IPS-15b (cell line): ENCODE measurements around the gene SERINC5.

Experiments
- H3K27me3 ChIP-seq: one replicate; pipeline ENCODE4 v1.6.1; 2013; ENCODE audit warnings: low read length; ENCODE audit not compliant: control insufficient read depth, insufficient read depth
- H3K36me3 ChIP-seq: one replicate; pipeline ENCODE4 v1.6.1; 2013; ENCODE audit warnings: low read length; ENCODE audit not compliant: control insufficient read depth, insufficient read depth
- H3K4me1 ChIP-seq: one replicate; pipeline ENCODE4 v1.6.1; 2013; ENCODE audit warnings: mild to moderate bottlenecking, low read length; ENCODE audit not compliant: control insufficient read depth, insufficient read depth
- H3K4me3 ChIP-seq: one replicate; pipeline ENCODE4 v1.5.1; 2013; ENCODE audit warnings: low read depth, low read length
- H3K9ac ChIP-seq: one replicate; pipeline ENCODE4 v1.6.1; 2013; ENCODE audit warnings: low read depth, mild to moderate bottlenecking, low read length
- H3K9me3 ChIP-seq: one replicate; pipeline ENCODE4 v1.6.1; 2013; ENCODE audit warnings: mild to moderate bottlenecking, low read length; ENCODE audit not compliant: control insufficient read depth, insufficient read depth

The SERINC5 gene

GRCh38 chr5:80067531-80068245, 188.2 kb downstream of the SERINC5 start:
- Histone ChIP-seq H3K36me3 (peaks cover 2% of the 10 kb centered on the region), H3K9me3 (no peaks in the 10 kb centered on the region), H3K4me1 (peaks cover 10% of the 10 kb centered on the region), H3K9ac (no peak overlapping the region), H3K4me3 (no peak overlapping the region), H3K27me3 (no peaks in the 10 kb centered on the region)

- Histone ChIP-seq H3K36me3 (peaks cover 2% of the 10 kb centered on the region), H3K4me3 (no peak overlapping the region), H3K4me1 (peaks cover 10% of the 10 kb centered on the region), H3K9ac (no peak overlapping the region), H3K9me3 (no peaks in the 10 kb centered on the region), H3K27me3 (no peaks in the 10 kb centered on the region)
Observed at GRCh38 chr5:80067016-80067415, 188.8 kb downstream of the SERINC5 start.

- Histone ChIP-seq H3K4me1 (peaks cover 6% of the 10 kb centered on the region), H3K9ac (no peak overlapping the region), H3K4me3 (no peak overlapping the region), H3K27me3 (no peaks in the 10 kb centered on the region), H3K36me3 (peaks cover 2% of the 10 kb centered on the region), H3K9me3 (no peaks in the 10 kb centered on the region)
Observed at GRCh38 chr5:80064124-80064523, 191.7 kb downstream of the SERINC5 start.
